Activated T-helper 2 cell treated with anti-CD3 and anti-CD28 coated beads, Interferon-gamma antibody, Interleukin-2, Interleukin-4, amounts not matched to agents 10 μg/mL and 5 μg/mL and 100 μg/mL, durations not matched to agents 14 hours and 24 hours and 36 hours (primary cell): ENCODE results near the gene FGF16. TPM values are rescaled to one million over a fixed set of nuclear protein-coding genes. Genes with fewer than 3 reads are reported as not detected.

Source experiments
- DNase-seq: peaks from one replicate; pipeline ENCODE4 v3.0.0; 2021; ENCODE audit warnings: low spot score
- H3K27ac Mint-ChIP-seq: one replicate; pipeline ENCODE4 v1.8.0; 2021; ENCODE audit warnings: mixed read lengths
- H3K27me3 Mint-ChIP-seq: one replicate; pipeline ENCODE4 v1.8.0; 2021; ENCODE audit warnings: low read depth, mixed read lengths
- H3K36me3 Mint-ChIP-seq: one replicate; pipeline ENCODE4 v1.8.0; 2021; ENCODE audit warnings: low read depth, mixed read lengths
- H3K4me1 Mint-ChIP-seq: one replicate; pipeline ENCODE4 v1.8.0; 2021; ENCODE audit warnings: low read depth, mixed read lengths
- H3K4me3 Mint-ChIP-seq: one replicate; pipeline ENCODE4 v1.8.0; 2021; ENCODE audit warnings: low read depth, mild to moderate bottlenecking, moderate library complexity, mixed read lengths
- H3K9me3 Mint-ChIP-seq: one replicate; pipeline ENCODE4 v1.8.0; 2021; ENCODE audit warnings: mixed read lengths
- intact Hi-C: fragments of 100-400 bp; cut with micrococcal nuclease; formaldehyde crosslinking; loops from one replicate; pipeline ENCODE4 v1.15.1; 2023
- total RNA-seq: library from RNA; stranded (reverse); gene quantifications from 2 replicates; pipeline ENCODE4 v1.2.3, GENCODE V29; 2022

Gene FGF16
- total RNA-seq, 1 donor from 2014 or later: not detected

DNA sequence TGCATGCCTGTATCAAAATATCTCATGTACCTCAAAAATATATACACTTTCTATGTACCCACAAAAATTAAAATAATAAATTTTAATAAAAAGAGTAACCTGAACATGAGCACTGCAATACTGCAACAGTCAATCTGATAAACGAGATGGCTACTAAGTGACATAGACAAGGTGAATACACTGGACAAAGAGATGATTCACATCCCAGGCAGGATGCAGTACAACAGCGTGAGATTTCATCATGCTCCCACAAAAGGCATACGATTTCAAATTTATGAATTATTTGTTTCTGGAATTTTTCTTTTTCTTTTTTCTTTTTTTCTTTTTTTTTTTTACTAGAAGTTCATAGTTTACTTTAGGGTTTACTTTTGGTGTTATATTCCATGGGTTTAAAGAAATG, 12.2 kb upstream of the FGF16 start:
- intact Hi-C loops: no loop called here
- Mint-ChIP-seq H3K4me3 (no peak overlapping the region), H3K9me3 (no peaks in the 10 kb centered on the region), H3K4me1 (no peaks in the 10 kb centered on the region), H3K27ac (no peak overlapping the region), H3K36me3 (no peaks in the 10 kb centered on the region), H3K27me3 (no peaks in the 10 kb centered on the region)
- DNase-seq: no peak

DNA sequence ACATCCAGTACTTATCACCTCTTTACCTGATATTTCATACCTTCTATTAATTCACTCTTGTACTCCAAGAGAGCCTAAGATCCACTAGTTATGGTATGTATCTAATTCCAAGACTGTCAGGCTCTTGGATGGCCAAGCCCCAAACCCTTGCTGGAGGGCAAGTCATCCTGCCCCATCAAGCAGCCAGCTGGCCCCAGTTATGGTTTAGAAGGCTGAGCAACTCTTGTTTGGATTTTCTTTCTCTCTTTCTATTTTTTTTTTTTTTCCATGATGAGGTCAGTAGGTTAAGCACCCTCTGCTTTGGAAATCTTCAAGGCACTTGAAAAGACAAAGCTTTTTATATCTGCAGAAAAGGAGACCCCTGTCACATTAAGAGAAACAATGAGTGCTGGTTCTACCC, 10.9 kb upstream of the FGF16 start:
- no peak overlapping the region for H3K4me3 Mint-ChIP-seq
- no peaks in the 10 kb centered on the region for H3K27me3 Mint-ChIP-seq
- H3K4me1 Mint-ChIP-seq: no peaks in the 10 kb centered on the region
- DNase-seq: no peak
- no peaks in the 10 kb centered on the region for H3K36me3 Mint-ChIP-seq
- H3K27ac Mint-ChIP-seq: no peak overlapping the region
- H3K9me3 Mint-ChIP-seq: no peaks in the 10 kb centered on the region
- intact Hi-C loops: no loop called here

DNA sequence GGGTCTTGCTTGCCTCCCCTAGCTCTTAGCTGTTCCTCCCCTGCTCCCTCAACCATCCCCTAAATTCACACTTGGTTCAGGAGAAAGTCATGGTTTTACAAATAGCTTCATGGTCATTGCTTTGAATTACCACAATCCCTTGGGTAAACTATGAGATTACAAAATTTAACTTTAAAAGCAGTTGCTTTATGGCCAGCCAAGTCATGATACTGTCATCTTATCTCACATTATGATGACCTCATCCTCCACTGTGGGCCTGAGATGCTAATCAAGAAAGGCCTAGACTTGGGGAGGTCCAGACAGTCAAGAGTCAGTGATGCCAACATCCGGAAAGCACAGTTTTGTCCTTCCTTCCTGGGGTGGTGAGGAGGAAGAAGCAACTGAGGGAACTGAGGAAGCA, 10.5 kb upstream of the FGF16 start:
- H3K4me1 Mint-ChIP-seq: no peaks in the 10 kb centered on the region
- intact Hi-C loops: no loop called here
- DNase-seq: no peak
- no peaks in the 10 kb centered on the region for H3K27me3 Mint-ChIP-seq
- H3K36me3 Mint-ChIP-seq: no peaks in the 10 kb centered on the region
- H3K27ac Mint-ChIP-seq: no peak overlapping the region
- no peaks in the 10 kb centered on the region for H3K9me3 Mint-ChIP-seq
- no peak overlapping the region for H3K4me3 Mint-ChIP-seq

DNA sequence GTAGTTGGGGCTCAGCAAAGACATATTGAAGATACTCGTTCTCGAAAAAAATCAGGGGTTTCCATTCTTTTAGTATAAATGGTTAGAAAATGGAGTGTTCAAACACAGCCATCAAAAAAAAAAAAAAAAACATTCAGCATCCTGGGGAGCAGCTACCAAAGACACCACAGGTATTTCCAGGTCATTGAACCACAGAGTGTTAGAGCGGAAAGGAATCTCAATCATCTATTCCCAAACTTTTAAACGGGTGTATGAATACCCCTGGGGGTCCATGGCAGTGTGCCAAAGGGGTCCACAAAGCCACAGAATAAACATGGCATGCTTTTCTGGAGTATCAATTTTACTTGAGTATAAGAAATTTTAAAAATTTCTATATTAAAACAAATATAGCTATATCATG, 6.9 kb upstream of the FGF16 start:
- H3K9me3 Mint-ChIP-seq: no peaks in the 10 kb centered on the region
- intact Hi-C loops: no loop called here

DNA sequence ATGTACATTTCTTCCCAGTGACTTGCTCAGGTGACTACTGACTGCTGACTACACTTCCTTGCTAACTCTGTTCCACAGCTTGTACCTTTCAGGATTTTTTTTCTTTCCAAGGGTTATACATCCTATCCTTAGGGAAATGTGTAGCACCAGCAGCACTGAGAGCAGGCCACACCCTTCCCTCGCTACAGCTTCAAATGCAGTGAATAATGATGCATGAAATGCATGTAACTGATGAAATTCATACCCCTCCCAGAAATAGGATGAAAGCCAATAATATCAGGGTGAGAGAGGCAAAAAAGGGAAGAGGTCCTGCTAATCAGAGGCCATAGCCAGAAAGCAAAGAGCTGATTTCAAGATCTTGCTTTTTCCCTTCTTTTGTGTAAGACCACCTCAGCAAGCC, 6.2 kb upstream of the FGF16 start:
- Mint-ChIP-seq H3K27me3 (peaks cover 6% of the 10 kb centered on the region), H3K36me3 (no peaks in the 10 kb centered on the region), H3K4me3 (no peak overlapping the region), H3K9me3 (no peaks in the 10 kb centered on the region), H3K4me1 (peaks cover 4% of the 10 kb centered on the region), H3K27ac (no peak overlapping the region)
- no peak for DNase-seq
- intact Hi-C loops: no loop called here

More for the DNA sequence above, 6.9 kb upstream of the FGF16 start:
- Mint-ChIP-seq H3K27ac (no peak overlapping the region), H3K4me3 (no peak overlapping the region), H3K4me1 (peaks cover 1% of the 10 kb centered on the region), H3K27me3 (peaks cover 2% of the 10 kb centered on the region), H3K36me3 (no peaks in the 10 kb centered on the region)
- DNase-seq: no peak

DNA sequence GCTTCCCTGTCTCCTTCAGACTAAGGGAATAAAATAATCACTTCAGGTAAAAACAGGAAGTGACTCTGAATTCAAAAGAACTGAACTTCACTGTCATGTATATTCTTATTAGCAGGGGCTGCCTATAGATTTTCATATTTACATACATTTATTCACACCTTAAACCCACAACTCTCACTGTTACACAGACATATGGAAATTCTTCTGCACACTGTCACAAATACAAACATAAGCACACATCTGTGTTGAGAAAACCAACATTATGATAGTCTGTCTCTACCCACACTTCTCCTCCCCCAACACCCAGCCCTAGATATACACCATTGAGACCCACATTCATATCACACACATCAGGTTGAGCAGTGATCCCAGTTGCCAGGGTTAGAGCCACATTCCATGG, 5.7 kb upstream of the FGF16 start:
- H3K4me1 Mint-ChIP-seq: peaks cover 7% of the 10 kb centered on the region
- no peak for DNase-seq
- intact Hi-C loops: no loop called here
- no peak overlapping the region for H3K4me3 Mint-ChIP-seq
- H3K27me3 Mint-ChIP-seq: peaks cover 6% of the 10 kb centered on the region
- no peaks in the 10 kb centered on the region for H3K9me3 Mint-ChIP-seq
- H3K36me3 Mint-ChIP-seq: no peaks in the 10 kb centered on the region
- no peak overlapping the region for H3K27ac Mint-ChIP-seq

DNA sequence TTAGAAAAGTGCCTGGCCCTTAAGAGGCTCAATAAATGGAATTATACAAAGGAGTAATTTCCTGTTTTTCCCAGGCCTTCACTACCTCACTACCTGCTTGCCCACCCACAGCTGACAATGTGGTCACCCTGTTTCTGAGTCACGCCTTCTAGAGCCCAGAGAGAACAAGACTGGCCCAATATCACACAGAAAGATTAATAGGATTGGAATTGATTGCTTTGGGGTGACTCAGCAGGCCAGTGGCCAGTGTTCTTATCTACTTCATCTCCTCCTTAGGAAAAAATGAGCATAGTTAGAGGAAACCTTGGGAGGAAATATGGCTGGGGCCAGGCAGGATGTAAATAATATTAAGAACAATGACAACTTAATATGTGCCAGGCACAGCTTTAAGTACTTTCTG, 4.5 kb upstream of the FGF16 start:
- intact Hi-C loops: no loop called here
- DNase-seq: no peak
- Mint-ChIP-seq H3K36me3 (no peaks in the 10 kb centered on the region), H3K4me1 (peaks cover 11% of the 10 kb centered on the region), H3K27me3 (peaks cover 9% of the 10 kb centered on the region), H3K4me3 (no peak overlapping the region), H3K27ac (no peak overlapping the region), H3K9me3 (no peaks in the 10 kb centered on the region)

DNA sequence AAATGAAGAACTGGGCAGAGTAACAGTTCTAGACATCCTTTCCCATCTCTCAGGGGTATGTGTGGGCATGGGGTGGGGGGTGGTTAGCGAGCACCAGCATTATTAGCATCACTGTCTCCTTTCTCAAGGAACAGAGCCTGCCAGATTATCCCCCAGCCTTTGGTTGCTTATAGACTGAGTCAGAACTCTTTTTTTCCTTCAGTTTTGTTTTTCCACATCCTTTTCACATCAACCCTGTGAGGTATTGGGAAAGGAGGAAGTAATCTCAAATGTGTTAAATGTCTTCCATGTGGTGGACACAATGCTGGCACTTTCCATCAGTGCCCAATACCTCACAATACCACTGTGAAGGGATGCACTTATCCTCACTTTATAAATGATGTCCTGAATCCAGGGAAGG, 3.1 kb upstream of the FGF16 start:
- DNase-seq: no peak
- no peaks in the 10 kb centered on the region for H3K9me3 Mint-ChIP-seq
- H3K27me3 Mint-ChIP-seq: peaks cover 17% of the 10 kb centered on the region
- H3K27ac Mint-ChIP-seq: no peak overlapping the region
- peaks cover 11% of the 10 kb centered on the region for H3K4me1 Mint-ChIP-seq
- H3K4me3 Mint-ChIP-seq: no peak overlapping the region
- H3K36me3 Mint-ChIP-seq: no peaks in the 10 kb centered on the region
- intact Hi-C loops: no loop called here

DNA sequence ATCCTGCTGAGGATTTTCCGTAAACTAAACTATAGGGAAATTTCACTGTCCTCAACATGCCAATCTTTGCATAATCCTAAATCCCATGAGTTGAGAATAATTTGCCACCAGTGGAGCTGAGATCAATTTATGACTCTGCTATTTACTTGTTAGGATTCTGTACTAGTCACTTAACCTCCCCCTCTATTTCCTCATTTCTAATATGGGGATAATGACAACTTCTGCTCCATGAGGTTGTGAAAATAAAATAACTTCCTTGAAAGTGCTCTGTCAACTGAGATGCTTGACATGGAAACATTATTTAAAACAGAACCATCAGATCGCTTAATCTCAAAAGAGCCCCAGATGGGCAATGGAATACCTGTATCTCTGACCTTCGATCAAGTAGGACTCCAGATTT, 2.6 kb upstream of the FGF16 start:
- Mint-ChIP-seq H3K4me1 (peaks cover 11% of the 10 kb centered on the region), H3K27me3 (peaks cover 17% of the 10 kb centered on the region), H3K9me3 (no peaks in the 10 kb centered on the region), H3K27ac (no peak overlapping the region), H3K4me3 (no peak overlapping the region), H3K36me3 (no peaks in the 10 kb centered on the region)
- intact Hi-C loops: no loop called here
- no peak for DNase-seq

DNA sequence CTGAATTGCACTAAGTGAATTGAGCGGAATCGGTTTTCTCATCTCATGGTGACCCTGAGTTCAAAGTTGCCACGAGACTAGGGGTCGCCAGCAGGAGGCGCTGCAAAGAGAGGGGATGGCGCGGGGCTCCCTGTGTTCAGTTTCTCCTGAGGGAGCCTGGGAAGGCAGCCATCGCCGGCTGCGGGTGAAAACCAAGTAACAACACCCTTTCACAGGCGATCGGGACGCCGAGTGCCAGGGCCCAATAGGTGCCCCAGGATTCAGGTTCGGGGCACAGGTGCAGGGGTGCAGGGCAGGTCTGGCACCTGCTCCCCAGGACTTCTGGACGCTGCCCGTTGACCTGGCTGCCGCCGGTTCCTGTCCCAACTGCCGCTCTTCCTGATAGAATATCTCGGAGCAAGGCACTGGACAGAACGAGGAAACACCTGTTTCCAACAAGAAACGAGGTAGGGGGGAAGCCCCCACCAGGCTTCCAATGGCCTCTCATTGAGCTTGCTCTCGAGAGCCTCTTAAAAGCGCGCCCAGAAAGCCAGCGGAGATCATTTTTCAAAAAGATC, 1.1 kb upstream of the FGF16 start:
- H3K4me1 Mint-ChIP-seq: peaks cover 11% of the 10 kb centered on the region
- no peak for DNase-seq
- no peaks in the 10 kb centered on the region for H3K36me3 Mint-ChIP-seq
- peaks cover 17% of the 10 kb centered on the region for H3K27me3 Mint-ChIP-seq
- no peaks in the 10 kb centered on the region for H3K9me3 Mint-ChIP-seq
- intact Hi-C loops: loop anchor here (5.0 kb wide), 1 partner anchor 451 kb away; the partner anchor contains the start of genes COX7B and MAGT1
- H3K27ac Mint-ChIP-seq: no peak overlapping the region
- H3K4me3 Mint-ChIP-seq: peak overlapping the region; percentile 73

DNA sequence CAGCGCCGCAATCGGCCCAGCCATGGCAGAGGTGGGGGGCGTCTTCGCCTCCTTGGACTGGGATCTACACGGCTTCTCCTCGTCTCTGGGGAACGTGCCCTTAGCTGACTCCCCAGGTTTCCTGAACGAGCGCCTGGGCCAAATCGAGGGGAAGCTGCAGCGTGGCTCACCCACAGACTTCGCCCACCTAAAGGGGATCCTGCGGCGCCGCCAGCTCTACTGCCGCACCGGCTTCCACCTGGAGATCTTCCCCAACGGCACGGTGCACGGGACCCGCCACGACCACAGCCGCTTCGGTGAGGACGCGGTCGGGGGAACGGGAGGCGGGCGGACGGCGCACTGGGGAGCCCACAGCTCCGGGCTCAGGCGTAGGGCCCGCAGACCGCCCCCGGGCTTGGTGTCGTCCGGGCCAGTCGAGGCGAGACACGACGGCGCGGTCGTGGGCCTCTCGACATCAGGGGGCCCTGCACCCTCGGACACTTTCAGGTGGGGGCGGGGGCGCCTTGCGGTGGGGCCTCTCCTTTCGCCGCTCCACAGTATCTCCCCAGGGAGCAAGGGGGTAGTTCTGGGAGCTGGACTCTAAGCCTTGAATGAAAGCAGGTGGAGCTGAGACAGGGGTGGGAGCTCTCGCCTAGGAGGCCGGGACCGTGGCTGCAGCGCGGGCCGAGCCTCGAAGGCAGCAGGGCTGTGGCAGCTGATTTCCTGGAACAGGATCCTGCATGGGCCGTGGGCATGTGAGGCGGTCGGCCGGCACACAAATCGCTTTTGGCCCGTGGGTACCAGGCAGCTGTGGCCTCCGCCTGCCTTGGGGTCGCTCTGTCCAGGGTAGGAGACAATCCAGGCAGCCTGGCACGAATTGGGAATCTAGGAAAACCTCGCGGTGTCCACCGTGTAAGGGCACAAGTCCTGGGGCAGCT, 722 bp downstream of the FGF16 start:
- H3K27me3 Mint-ChIP-seq: peaks cover 17% of the 10 kb centered on the region
- no peak overlapping the region for H3K4me3 Mint-ChIP-seq
- no peak for DNase-seq
- H3K36me3 Mint-ChIP-seq: no peaks in the 10 kb centered on the region
- H3K27ac Mint-ChIP-seq: no peak overlapping the region
- peaks cover 10% of the 10 kb centered on the region for H3K4me1 Mint-ChIP-seq
- intact Hi-C loops: loop anchor here (5.0 kb wide), 1 partner anchor 449 kb away; the partner anchor contains the start of genes COX7B and MAGT1
- no peaks in the 10 kb centered on the region for H3K9me3 Mint-ChIP-seq

DNA sequence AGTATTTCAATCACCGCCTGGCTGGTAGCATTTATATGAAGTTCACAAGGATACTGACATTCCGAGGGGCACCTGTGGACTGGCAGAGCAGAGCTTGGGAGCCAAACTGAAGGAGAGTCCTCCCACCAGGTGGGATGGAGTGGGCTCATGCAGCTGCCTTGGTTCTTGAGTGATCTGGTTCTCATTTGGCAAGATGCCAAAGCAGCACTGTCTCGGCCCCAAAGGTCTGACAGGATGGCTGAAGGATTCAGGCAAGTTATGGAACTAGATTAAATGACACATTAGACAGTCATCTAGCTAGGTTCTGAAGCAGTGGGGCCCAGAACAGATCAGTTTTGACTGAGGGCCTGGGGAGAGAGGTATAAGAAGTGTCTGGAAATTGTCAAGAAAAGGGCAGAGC, 3.2 kb downstream of the FGF16 start:
- Mint-ChIP-seq H3K36me3 (no peaks in the 10 kb centered on the region), H3K27me3 (peaks cover 15% of the 10 kb centered on the region), H3K27ac (no peak overlapping the region), H3K9me3 (no peaks in the 10 kb centered on the region), H3K4me1 (peaks cover 10% of the 10 kb centered on the region), H3K4me3 (no peak overlapping the region)
- intact Hi-C loops: no loop called here
- no peak for DNase-seq

DNA sequence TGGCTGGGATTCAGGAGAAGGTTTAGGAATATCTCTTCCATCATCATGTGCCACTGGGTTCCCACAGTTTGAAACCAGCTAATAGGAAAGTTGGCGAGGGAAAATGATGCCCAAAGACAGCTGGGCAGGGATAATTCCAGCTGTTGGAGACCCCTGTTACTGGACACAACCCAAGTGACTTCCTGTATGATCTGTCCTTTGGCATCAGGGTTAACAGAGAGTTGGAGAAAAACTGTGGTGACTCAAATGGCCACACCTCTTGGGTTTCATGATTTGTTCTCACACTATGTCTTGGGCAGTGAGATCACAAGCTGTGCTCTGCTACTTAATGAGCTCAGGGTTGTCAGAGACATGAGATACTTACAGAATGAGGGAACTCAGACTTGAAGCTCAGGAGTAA, 3.8 kb downstream of the FGF16 start:
- no peak for DNase-seq
- Mint-ChIP-seq H3K4me1 (peaks cover 7% of the 10 kb centered on the region), H3K27me3 (peaks cover 10% of the 10 kb centered on the region), H3K4me3 (no peak overlapping the region), H3K9me3 (no peaks in the 10 kb centered on the region), H3K27ac (no peak overlapping the region), H3K36me3 (no peaks in the 10 kb centered on the region)
- intact Hi-C loops: no loop called here
